ENCODE results near the gene DMXL2. TPM values are rescaled to one million over a fixed set of nuclear protein-coding genes. Genes with fewer than 3 reads are reported as not detected.

Gene DMXL2
- total and polyA plus RNA-seq, 9 of the 15 experiments (the other 6 are each of a cell fraction or from before 2014, with no cell fraction given): 9.3 to 57.7 (median 30.7) TPM

- TF ChIP-seq RREB1 (CRISPR knock-in tag; IDR thresholded peaks at IDR 0.05) (no peak), ZNF584 (CRISPR knock-in tag; IDR thresholded peaks at IDR 0.05; ENCODE audit: low read depth) (peak; percentile 60; the same call in 1 of the 2 replicates), HDAC2 (IDR thresholded peaks at IDR 0.05) (no peak), ZNF644 (tag; IDR thresholded peaks at IDR 0.05; ENCODE audit: low read depth) (no peak), XRCC5 (IDR thresholded peaks at IDR 0.05; ENCODE audit: low read depth, low read length) (no peak), GABPA (tag; conservative IDR thresholded peaks at IDR 0.05; ENCODE audit: low read depth) (no peak), ARID1B (IDR thresholded peaks at IDR 0.05) (peak; percentile 59), RB1 (IDR thresholded peaks at IDR 0.05; ENCODE audit: low read depth) (no peak), TBP (optimal IDR thresholded peaks at IDR 0.05; ENCODE audit: low read depth, low read length) (no peak), MTF1 (CRISPR knock-in tag; IDR thresholded peaks at IDR 0.05; ENCODE audit: borderline replicate concordance) (no peak), BMI1 (IDR thresholded peaks at IDR 0.05; ENCODE audit: low read length) (no peak), ZNF507 (tag; conservative IDR thresholded peaks at IDR 0.05) (no peak), HSF4 (CRISPR knock-in tag; IDR thresholded peaks at IDR 0.05; ENCODE audit: borderline replicate concordance) (no peak), TAF15 (IDR thresholded peaks at IDR 0.05; ENCODE audit: low read depth, low read length) (no peak), DIDO1 (tag; IDR thresholded peaks at IDR 0.05; ENCODE audit: low read depth) (no peak), ARID3B (CRISPR knock-in tag; IDR thresholded peaks at IDR 0.05; ENCODE audit: borderline replicate concordance) (no peak), ZNF583 (CRISPR knock-in tag; IDR thresholded peaks at IDR 0.05) (no peak)
- TF ChIP-seq, protein P1, sequence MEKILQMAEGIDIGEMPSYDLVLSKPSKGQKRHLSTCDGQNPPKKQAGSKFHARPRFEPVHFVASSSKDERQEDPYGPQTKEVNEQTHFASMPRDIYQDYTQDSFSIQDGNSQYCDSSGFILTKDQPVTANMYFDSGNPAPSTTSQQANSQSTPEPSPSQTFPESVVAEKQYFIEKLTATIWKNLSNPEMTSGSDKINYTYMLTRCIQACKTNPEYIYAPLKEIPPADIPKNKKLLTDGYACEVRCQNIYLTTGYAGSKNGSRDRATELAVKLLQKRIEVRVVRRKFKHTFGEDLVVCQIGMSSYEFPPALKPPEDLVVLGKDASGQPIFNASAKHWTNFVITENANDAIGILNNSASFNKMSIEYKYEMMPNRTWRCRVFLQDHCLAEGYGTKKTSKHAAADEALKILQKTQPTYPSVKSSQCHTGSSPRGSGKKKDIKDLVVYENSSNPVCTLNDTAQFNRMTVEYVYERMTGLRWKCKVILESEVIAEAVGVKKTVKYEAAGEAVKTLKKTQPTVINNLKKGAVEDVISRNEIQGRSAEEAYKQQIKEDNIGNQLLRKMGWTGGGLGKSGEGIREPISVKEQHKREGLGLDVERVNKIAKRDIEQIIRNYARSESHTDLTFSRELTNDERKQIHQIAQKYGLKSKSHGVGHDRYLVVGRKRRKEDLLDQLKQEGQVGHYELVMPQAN (IDR thresholded peaks at IDR 0.05; ENCODE audit: borderline replicate concordance): no peak
These were observed 42.2 kb downstream of the DMXL2 start (continued) for GRCh38 chr15:51580385-51580784.
